GM12891 (cell line): Measurements from ENCODE around the gene SH3TC1.

ENCODE experiments used
- POLR2A ChIP-seq: IDR thresholded peaks from 2 replicates; pipeline ENCODE4 v1.6.1; 2011; ENCODE audit warnings: low read depth, low read length, control low read depth
- POLR2AphosphoS5 ChIP-seq: IDR thresholded peaks from 2 replicates; pipeline ENCODE4 v1.6.1; 2011; ENCODE audit warnings: low read depth, low read length, control low read depth
- POU2F2 ChIP-seq: IDR thresholded peaks from 2 replicates; pipeline ENCODE4 v1.6.1; 2011; ENCODE audit warnings: low read depth, mild to moderate bottlenecking, control low read depth, low read length, moderate library complexity
- SPI1 ChIP-seq: IDR thresholded peaks from 2 replicates; pipeline ENCODE4 v1.6.1; 2011; ENCODE audit warnings: low read depth, low read length, control low read depth
- TAF1 ChIP-seq: IDR thresholded peaks from 2 replicates; pipeline ENCODE4 v1.6.1; 2011; ENCODE audit warnings: low read depth, low read length, control low read depth

DNA sequence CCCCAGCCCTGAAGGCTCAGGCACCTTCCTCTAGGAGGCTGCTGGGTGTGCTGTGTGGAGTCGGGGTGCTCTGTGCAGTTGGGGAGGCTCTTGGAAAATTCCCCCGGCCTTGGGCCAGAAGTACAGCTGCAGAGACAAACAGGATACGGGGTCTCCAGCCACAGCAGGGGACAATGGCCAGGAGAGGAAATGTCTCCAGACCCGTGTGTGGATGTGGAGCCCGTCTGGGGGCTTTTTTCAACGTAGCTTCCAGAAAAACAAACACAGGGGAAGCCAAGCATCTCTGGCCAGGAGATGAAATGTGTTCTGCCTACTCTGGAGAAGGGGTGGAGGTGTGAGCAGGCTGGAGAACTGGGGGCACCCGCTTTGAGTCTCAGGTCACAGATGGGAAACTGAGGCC, 3.7 kb upstream of the SH3TC1 start:
- TF ChIP-seq POLR2A (no peak), POLR2AphosphoS5 (no peak), TAF1 (no peak), POU2F2 (no peak), SPI1 (no peak)
